ENCODE results near the gene DHX16. TPM values are rescaled to one million over a fixed set of nuclear protein-coding genes. Genes with fewer than 3 reads are reported as not detected.
A peak's percentile ranks its signal among the peaks of the same experiment; 100 is the strongest.

The DHX16 gene
- total RNA-seq, 1 experiment from 2014 or later = 34.8 TPM

DNA sequence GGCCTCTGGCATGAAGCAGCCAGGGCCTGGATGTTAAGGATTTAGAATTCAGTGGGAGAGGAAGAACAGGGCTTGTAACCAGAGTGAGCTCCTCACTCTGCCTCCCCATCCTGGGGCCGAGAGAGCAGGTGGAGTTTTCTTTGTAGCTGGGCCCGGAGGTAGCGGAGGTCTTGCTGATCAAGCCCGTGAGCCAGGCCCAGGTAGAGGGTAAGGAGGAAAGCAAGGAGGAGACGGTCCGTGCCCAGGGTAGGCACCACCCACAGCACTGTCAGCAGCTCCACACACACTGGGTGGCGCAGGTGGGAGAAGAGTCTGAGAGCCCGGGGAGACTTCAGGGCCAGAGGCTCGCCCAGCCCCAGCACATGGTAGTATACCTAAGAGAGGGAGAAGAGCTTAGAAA is 15.8 kb upstream of the DHX16 start:
- H3K4me1 Mint-ChIP-seq = peaks cover 56 to 61% of the 10 kb centered on the region in 2 experiments
- no peak overlapping the region for H2BK15ac ChIP-seq (ENCODE audit: low read depth, low read length)
- H2BK12ac ChIP-seq (ENCODE audit: insufficient read length, low read depth, low read length) = no peak overlapping the region
- no peak overlapping the region for H3K4me2 ChIP-seq (ENCODE audit: insufficient read depth, insufficient read length, low read length)
- peaks cover 4% of the 10 kb centered on the region; the same call in 1 of the 2 replicates for H3K4me1 ChIP-seq (ENCODE audit: insufficient read depth, low read length)
- peaks cover 3% of the 10 kb centered on the region; the same call in 1 of the 2 replicates for H3K27me3 Mint-ChIP-seq (ENCODE audit: low read depth)
- no peak overlapping the region for H3T11ph ChIP-seq (ENCODE audit: low read length)
- no peak overlapping the region for H2BK5ac ChIP-seq (ENCODE audit: insufficient read length, low read length)
- no peak overlapping the region for H3K9ac ChIP-seq (ENCODE audit: extremely low read depth, insufficient read length, low read length)
- no peak overlapping the region for H2AK5ac ChIP-seq (ENCODE audit: insufficient read length, low read length)
- DNase-seq = no peak
- H3K9me3 Mint-ChIP-seq = no peaks in the 10 kb centered on the region
- no peak overlapping the region for H3K23ac ChIP-seq (ENCODE audit: insufficient read length, low read depth, low read length)
- H3K27me3 ChIP-seq (ENCODE audit: insufficient read depth, low read length) = no peaks in the 10 kb centered on the region
- peaks cover 4 to 22% (median 15%) of the 10 kb centered on the region in 3 experiments; a peak in 5 of 7 replicates for H3K36me3 Mint-ChIP-seq (ENCODE audit: insufficient read depth in 1 of 3, low read depth in 3 of 3)
- no peak overlapping the region for H4K91ac ChIP-seq (ENCODE audit: insufficient read length, low read depth, low read length)
- H3K14ac ChIP-seq (ENCODE audit: insufficient read depth, low read length) = no peak overlapping the region
- no peak overlapping the region for H3K18ac ChIP-seq (ENCODE audit: insufficient read length, low read depth, low read length)
- no peak overlapping the region for H2AFZ ChIP-seq (ENCODE audit: low read length)
- no peak overlapping the region for H3K27ac ChIP-seq (ENCODE audit: insufficient read length, low read depth, low read length)
- H3K23me2 ChIP-seq (ENCODE audit: insufficient read length, low read depth, low read length, poor library complexity, severe bottlenecking) = peaks cover 29% of the 10 kb centered on the region
- TF ChIP-seq, protein P1, sequence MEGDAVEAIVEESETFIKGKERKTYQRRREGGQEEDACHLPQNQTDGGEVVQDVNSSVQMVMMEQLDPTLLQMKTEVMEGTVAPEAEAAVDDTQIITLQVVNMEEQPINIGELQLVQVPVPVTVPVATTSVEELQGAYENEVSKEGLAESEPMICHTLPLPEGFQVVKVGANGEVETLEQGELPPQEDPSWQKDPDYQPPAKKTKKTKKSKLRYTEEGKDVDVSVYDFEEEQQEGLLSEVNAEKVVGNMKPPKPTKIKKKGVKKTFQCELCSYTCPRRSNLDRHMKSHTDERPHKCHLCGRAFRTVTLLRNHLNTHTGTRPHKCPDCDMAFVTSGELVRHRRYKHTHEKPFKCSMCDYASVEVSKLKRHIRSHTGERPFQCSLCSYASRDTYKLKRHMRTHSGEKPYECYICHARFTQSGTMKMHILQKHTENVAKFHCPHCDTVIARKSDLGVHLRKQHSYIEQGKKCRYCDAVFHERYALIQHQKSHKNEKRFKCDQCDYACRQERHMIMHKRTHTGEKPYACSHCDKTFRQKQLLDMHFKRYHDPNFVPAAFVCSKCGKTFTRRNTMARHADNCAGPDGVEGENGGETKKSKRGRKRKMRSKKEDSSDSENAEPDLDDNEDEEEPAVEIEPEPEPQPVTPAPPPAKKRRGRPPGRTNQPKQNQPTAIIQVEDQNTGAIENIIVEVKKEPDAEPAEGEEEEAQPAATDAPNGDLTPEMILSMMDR (conservative IDR thresholded peaks at IDR 0.05) = no peak
- H3K79me2 ChIP-seq (ENCODE audit: insufficient read depth, low read length) = peaks cover 2% of the 10 kb centered on the region; the same call in 1 of the 2 replicates
- no peak overlapping the region for H2BK20ac ChIP-seq (ENCODE audit: low read depth, low read length, poor library complexity, severe bottlenecking)
- H3K4ac ChIP-seq (ENCODE audit: low read depth, low read length) = no peak overlapping the region
- no peaks in the 10 kb centered on the region for H3K9me3 ChIP-seq (ENCODE audit: control insufficient read depth, low read depth, low read length)
- no peaks in the 10 kb centered on the region for H4K20me1 ChIP-seq (ENCODE audit: control insufficient read depth, insufficient read depth, insufficient read length)
- H3K79me1 ChIP-seq (ENCODE audit: insufficient read depth, low read depth, low read length, poor library complexity, severe bottlenecking) = no peaks in the 10 kb centered on the region
- no peak overlapping the region for H3K56ac ChIP-seq (ENCODE audit: insufficient read length, low read depth, low read length)
- no peak overlapping the region for H4K8ac ChIP-seq (replicated peaks; ENCODE audit: insufficient read length, low read depth, low read length)
- H4K5ac ChIP-seq (ENCODE audit: insufficient read length, low read depth, low read length) = no peak overlapping the region
- peak overlapping the region in 1 of 2 experiments; percentile 88; a peak in 4 of 5 replicates for H3K4me3 Mint-ChIP-seq
- H3K27ac Mint-ChIP-seq = peak overlapping the region in 2 of 3 experiments; percentile 9 to 91; a peak in 2 of 7 replicates
- no peak overlapping the region for H2BK120ac ChIP-seq (ENCODE audit: low read depth, low read length, poor library complexity, severe bottlenecking)
- WGBS (ENCODE audit: extremely low coverage, insufficient read length, low lambda C conversion rate) = no CpG with 5 or more reads among the region's 9 CpGs

Measured in H9 (cell line).